ENCODE results near the gene ABHD16B.

ABHD16B gene

GRCh38 chr20:63886921-63887320, 25.6 kb downstream of the ABHD16B start:
- no peak for DNase-seq (ENCODE audit: extremely low read depth, insufficient read length)
- no peak for TF ChIP-seq CTCF (IDR thresholded peaks at IDR 0.05; ENCODE audit: insufficient read depth, low read length, poor library complexity, severe bottlenecking)
- no peaks in the 10 kb centered on the region for H3K27me3 ChIP-seq (replicated peaks; ENCODE audit: control insufficient read depth, insufficient read depth, low read length)
- H3K4me3 ChIP-seq (replicated peaks; ENCODE audit: low read depth, low read length) = no peak overlapping the region
- peaks cover 36% of the 10 kb centered on the region for H3K36me3 ChIP-seq (ENCODE audit: control insufficient read depth, insufficient read depth, low read length)

GRCh38 chr20:63889241-63890200, 28.2 kb downstream of the ABHD16B start:
- no peak for DNase-seq (ENCODE audit: extremely low read depth, insufficient read length)
- Histone ChIP-seq H3K4me3 (replicated peaks; ENCODE audit: low read depth, low read length) (no peak overlapping the region), H3K27me3 (replicated peaks; ENCODE audit: control insufficient read depth, insufficient read depth, low read length) (no peaks in the 10 kb centered on the region), H3K36me3 (ENCODE audit: control insufficient read depth, insufficient read depth, low read length) (peaks cover 24% of the 10 kb centered on the region)
- no peak for TF ChIP-seq CTCF (IDR thresholded peaks at IDR 0.05; ENCODE audit: insufficient read depth, low read length, poor library complexity, severe bottlenecking)

- no peak for TF ChIP-seq CTCF (IDR thresholded peaks at IDR 0.05; ENCODE audit: insufficient read depth, low read length, poor library complexity, severe bottlenecking)
- no peak overlapping the region for H3K4me3 ChIP-seq (replicated peaks; ENCODE audit: low read depth, low read length)
- H3K36me3 ChIP-seq (ENCODE audit: control insufficient read depth, insufficient read depth, low read length) = peaks cover 21% of the 10 kb centered on the region
- no peaks in the 10 kb centered on the region for H3K27me3 ChIP-seq (replicated peaks; ENCODE audit: control insufficient read depth, insufficient read depth, low read length)
- no peak for DNase-seq (ENCODE audit: extremely low read depth, insufficient read length)
Measured at GRCh38 chr20:63890201-63890576, 28.9 kb downstream of the ABHD16B start.

GRCh38 chr20:63890616-63891015, 29.3 kb downstream of the ABHD16B start:
- Histone ChIP-seq H3K27me3 (replicated peaks; ENCODE audit: control insufficient read depth, insufficient read depth, low read length) (no peaks in the 10 kb centered on the region), H3K4me3 (replicated peaks; ENCODE audit: low read depth, low read length) (no peak overlapping the region), H3K36me3 (ENCODE audit: control insufficient read depth, insufficient read depth, low read length) (peaks cover 18% of the 10 kb centered on the region)
- DNase-seq (ENCODE audit: extremely low read depth, insufficient read length) = no peak
- no peak for TF ChIP-seq CTCF (IDR thresholded peaks at IDR 0.05; ENCODE audit: insufficient read depth, low read length, poor library complexity, severe bottlenecking)

- no peak for DNase-seq (ENCODE audit: extremely low read depth, insufficient read length)
- peaks cover 17% of the 10 kb centered on the region for H3K36me3 ChIP-seq (ENCODE audit: control insufficient read depth, insufficient read depth, low read length)
- no peaks in the 10 kb centered on the region for H3K27me3 ChIP-seq (replicated peaks; ENCODE audit: control insufficient read depth, insufficient read depth, low read length)
- H3K4me3 ChIP-seq (replicated peaks; ENCODE audit: low read depth, low read length) = no peak overlapping the region
- TF ChIP-seq CTCF (IDR thresholded peaks at IDR 0.05; ENCODE audit: insufficient read depth, low read length, poor library complexity, severe bottlenecking) = no peak
Measured at GRCh38 chr20:63891061-63892002, 30.0 kb downstream of the ABHD16B start.
